Smooth muscle cell of trachea (primary cell): ENCODE measurements around the gene DNAAF1. TPM values are rescaled to one million over a fixed set of nuclear protein-coding genes. Genes with fewer than 3 reads are reported as not detected.

ENCODE experiments used
- total RNA-seq: library from RNA; depleted of rRNA; stranded (reverse); fragments of >200 nt; gene quantifications from 2 replicates; pipeline ENCODE4 v1.2.1, GENCODE V29; 2014

DNAAF1 gene
- total RNA-seq, result under 0.01 and 0.33 TPM in 2 replicates

GRCh38 chr16:84144859-84145639, at the start of gene DNAAF1, which contains the start of gene HSDL1:
DNAAF1 (plus strand) TSS chr16:84145308; CDS start chr16:84145441, 133 bp downstream.
HSDL1 (minus strand) TSS chr16:84145177; CDS start chr16:84131321, 13,856 bp downstream.

GRCh38 chr16:84116720-84117493, 28.2 kb upstream of the DNAAF1 start, which contains the start of gene MBTPS1:
MBTPS1 (minus strand) TSS chr16:84116942; CDS start chr16:84101783, 15,159 bp downstream.

GRCh38 chr16:84186685-84187437, 41.8 kb downstream of the DNAAF1 start, which contains the start of gene TAF1C:
TAF1C (minus strand) TSS chr16:84187057; CDS start chr16:84184988, 2,069 bp downstream.

GRCh38 chr16:84190731-84191388, 45.8 kb downstream of the DNAAF1 start, which contains the start of gene ADAD2:
ADAD2 (plus strand) TSS chr16:84191157; CDS start chr16:84191231, 74 bp downstream.

Other genes with a start within 250 kb of the DNAAF1 start
- gene MLYCD, start 246.2 kb upstream of the DNAAF1 start, total RNA-seq, result 4.1 and 5.1 TPM in 2 replicates
- gene OSGIN1, start 192.1 kb upstream of the DNAAF1 start, total RNA-seq, result 3.8 and 10.3 TPM in 2 replicates
- under 0.01 and 0.83 TPM in 2 replicates for gene NECAB2, start 177.1 kb upstream of the DNAAF1 start, total RNA-seq
- 0.17 TPM in 1 of 2 replicates, not detected in the other for gene SLC38A8, start 102.5 kb upstream of the DNAAF1 start, total RNA-seq
- gene MBTPS1, start 28.4 kb upstream of the DNAAF1 start, total RNA-seq, result 105 and 136 TPM in 2 replicates
- 17.5 and 27.2 TPM in 2 replicates for gene HSDL1, start 131 bp upstream of the DNAAF1 start, total RNA-seq
- 23.0 and 23.1 TPM in 2 replicates for gene TAF1C, start 41.7 kb downstream of the DNAAF1 start, total RNA-seq
- not detected in 2 replicates for gene ADAD2, start 45.8 kb downstream of the DNAAF1 start, total RNA-seq
- not detected in 2 replicates for gene KCNG4, start 94.7 kb downstream of the DNAAF1 start, total RNA-seq
- 0.44 and 3.6 TPM in 2 replicates for gene WFDC1, start 149.6 kb downstream of the DNAAF1 start, total RNA-seq
- not detected in 2 replicates for gene ATP2C2, start 223.2 kb downstream of the DNAAF1 start, total RNA-seq